SW 1271 (cell line): ENCODE results near the gene VAMP5.
"Not testable (repeated sequence)": the region's sequence is repeated elsewhere in the genome, so short reads cannot be mapped to it uniquely, and the experiment has no call there.

ENCODE experiments used
- DNase-seq, 2 experiments: peaks; one replicate each; lab custom pipeline; 2025; lab: John Stamatoyannopoulos, UW

The VAMP5 gene

DNA sequence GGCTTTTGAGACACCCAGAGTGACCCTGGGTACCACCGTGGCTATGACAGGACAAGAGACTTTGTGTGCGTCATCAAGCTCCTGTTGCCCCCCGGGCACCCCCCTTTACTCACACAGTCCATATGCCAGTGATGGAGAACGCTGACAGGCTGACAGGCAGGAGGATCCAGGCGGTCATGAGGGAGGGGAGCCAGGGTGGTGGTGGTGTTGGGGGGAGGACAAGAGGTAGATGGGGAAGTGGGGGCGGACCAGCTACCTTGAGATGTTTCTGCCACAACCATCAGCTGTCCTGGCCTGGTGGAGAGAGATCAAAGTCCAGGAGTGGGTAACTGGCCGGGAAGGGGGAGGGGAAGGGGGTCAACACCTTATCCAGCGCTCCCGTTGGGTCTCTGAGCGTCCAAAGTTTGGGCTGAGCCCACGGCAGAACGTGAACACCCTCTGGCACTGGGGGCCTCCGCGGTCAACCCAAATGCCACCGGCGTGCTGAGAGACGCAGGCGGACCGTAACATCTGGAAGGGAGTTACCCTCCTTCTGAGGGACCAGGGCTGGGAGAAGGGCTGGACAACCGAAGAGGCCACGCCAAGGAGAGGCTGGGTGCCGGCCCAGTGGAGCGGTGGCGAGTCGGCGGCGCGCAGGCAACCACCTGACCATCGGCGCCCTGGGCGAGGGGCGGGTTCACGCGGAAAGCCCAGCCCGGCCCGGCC lies 17.7 kb downstream of the VAMP5 start:
- DNase-seq, result peak in 1 of 2 experiments; percentile 40

GRCh38 chr2:85602476-85603234 lies 18.4 kb downstream of the VAMP5 start, which contains the start of gene TMEM150A:
Gene TMEM150A, minus strand, starts transcription at chr2:85602698. Its CDS starts 750 bp downstream, at chr2:85601948.
- peak; percentile 70 to 80 for DNase-seq

GRCh38 chr2:85604133-85604444 lies 19.9 kb downstream of the VAMP5 start:
- not testable (repeated sequence) for DNase-seq

DNA sequence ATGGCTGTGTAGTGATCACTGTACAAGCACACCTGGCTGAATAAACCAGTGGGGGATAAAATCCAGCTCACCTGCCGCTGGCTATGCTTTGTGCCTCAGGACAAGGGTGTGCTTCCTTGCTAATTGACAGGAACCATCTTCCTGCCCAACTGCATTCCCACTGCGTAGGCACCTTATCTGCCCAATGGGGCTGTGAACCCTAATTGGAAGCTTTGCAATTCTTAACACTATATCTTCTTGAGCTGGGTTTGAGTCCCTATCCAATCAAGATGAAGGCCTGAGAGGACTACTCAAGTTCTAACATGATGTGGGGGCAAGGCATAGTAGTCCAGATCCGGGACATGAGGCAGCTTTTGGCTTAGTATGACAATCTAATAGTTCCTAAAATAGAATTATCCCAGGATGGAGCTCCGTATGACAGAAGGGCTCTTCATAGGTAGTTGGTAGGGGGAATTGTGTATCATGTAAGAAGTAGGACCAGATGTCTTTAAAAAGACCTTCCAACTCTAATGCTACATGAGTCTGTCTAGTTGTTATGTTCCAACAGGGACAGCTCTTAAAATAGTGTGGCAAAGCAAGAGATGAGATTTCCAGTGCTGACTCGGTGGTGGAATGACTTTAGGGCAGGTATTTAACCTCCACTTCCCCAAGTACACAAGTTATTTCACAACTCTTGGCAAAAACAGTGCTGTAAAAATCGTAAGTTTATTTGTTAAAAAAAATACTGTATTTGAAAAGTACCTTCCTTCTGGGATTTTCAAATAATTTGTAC lies 20.5 kb downstream of the VAMP5 start:
- DNase-seq, result no peak

DNA sequence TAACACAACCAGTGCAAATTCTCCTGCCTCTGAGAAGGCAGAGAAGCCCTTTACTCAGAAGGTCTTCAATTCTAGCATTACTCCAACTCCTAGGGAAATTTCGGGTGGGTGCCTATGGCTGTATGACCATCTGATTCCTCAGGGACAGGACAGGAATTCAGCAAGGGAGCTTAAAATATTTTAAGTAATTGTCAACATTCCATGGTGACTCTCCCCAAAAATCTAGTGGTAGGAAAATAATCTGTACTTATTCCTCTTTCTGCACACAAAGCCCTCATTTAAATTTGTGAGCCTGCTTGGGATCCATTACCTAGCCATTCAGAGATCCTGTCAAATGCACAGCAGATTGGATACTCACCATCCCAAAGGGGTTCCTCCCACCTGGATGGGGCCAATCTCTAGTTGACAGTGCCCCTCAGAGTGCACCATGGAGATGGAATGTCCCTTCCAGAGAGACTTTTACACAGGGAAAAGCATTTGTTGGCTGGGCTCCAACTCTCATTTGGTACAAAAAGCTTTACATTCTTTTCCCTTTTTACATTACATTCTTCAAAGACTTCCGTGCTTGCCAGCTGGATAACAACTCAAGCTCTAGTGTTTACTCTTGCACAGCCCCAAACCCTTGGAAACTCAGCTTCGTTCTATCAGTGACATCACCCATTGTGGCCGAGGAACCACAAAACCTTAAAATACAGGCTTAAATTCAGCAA lies 21.3 kb downstream of the VAMP5 start:
- DNase-seq, result no peak

DNA sequence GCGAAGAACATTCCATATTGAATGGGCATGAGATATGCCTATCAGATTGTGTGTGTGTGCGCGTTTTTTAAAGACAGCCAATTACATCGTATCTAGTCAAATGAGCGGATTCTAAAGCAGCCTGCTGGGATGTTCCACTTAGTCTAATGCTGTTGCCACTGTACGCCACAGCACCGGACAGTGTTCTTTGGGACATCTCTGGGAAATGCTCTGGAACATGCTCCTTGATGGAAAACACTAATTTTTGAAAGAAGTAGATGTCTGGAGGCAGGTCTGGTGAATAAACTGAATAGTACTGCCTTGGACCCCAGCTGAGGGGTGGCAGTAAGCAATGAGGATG lies 21.9 kb downstream of the VAMP5 start:
- DNase-seq, result no peak

GRCh38 chr2:85607268-85608215 lies 23.3 kb downstream of the VAMP5 start:
- no peak for DNase-seq

DNA sequence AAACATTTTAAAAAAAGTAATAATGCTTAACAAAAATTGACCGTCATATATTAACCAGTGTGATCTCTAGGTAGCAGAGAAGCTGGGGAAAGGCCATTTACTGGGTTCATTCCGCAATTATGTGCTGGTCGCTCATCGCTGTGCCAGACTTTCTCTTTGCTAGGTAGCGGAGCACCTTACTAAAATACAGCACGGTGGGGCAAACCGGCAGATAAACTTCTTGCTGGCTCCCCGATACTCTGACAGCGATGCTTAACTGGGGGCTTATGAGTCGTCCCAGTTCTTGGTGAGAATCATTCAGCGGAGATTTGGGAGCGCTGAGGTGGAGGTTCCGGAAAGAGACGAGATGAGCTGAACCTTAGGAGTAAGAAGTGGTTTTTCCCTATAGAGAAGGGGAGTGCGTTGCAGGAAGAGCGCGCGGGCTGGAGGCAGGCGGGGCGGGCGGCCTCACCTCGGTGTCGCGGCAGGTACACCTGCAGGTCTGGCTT lies 27.0 kb downstream of the VAMP5 start:
- DNase-seq, result no peak

DNA sequence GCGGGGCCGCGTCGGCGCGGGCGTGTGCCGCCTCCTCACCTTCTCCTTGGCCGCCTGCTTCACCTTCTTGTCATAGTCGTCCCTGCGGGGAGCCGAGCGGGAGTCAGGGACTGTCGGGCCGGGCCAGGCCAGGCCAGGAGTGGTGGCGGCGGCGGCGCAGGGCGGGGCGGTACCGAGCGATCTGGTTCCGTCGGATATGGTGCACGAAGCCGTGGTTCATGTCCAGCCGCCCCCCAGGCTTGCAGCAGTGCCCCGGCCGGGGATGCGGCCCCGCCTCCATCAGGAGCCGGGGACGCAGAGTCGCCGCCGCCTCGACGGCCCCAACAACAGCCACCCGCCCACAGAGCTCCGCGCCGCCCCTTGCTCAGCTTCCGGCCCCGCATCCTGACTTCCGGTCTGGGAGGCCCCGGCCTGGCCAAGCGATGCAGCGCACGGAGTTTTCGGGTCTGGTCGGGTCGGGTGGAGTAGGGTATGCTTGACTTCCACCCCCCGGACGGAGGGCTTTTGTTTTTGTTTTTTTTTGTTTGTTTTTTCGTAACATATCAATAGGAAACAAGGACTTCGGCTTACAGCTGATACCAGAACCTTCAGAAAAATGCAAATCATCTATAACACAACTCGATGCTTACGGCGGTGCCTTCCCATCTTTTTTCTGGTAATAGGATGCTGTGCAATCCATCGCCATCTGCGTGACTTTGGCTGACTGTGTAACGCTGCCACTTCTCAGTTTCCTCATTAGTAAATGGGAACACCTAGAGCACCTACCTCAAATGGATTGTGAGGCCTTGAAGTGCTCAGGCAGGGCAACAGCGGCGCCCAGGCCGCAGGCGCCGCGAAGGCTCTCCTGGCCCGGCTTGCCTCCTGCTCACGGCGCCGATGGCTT lies 27.7 kb downstream of the VAMP5 start, which contains the start of gene C2orf68:
Gene C2orf68, minus strand, starts transcription at position 362 of the 883 bp plus-strand sequence. Its CDS starts 82 bp downstream, at position 280.
- peak; percentile 78 to 88 for DNase-seq

- DNase-seq, result no peak
Measured at GRCh38 chr2:85613717-85614515, 29.7 kb downstream of the VAMP5 start.

- DNase-seq, result not testable (repeated sequence)
Measured at GRCh38 chr2:85614757-85615156, 30.5 kb downstream of the VAMP5 start.

DNA sequence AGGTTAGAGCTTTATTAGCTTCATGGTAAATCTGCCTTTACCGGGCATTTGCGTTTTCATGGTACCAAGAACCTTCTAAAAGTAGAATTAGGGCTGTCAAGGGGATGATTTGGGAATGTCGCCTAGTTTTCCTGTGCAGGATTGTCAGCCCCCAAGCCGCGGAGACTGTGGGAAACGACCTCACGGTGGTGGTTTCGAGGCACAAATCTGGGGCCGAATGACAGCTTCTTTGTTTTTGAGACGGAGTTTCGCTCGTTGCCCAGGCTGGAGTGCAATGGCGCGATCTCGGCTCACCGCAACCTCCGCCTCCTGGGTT lies 31.1 kb downstream of the VAMP5 start:
- DNase-seq, result no peak

DNA sequence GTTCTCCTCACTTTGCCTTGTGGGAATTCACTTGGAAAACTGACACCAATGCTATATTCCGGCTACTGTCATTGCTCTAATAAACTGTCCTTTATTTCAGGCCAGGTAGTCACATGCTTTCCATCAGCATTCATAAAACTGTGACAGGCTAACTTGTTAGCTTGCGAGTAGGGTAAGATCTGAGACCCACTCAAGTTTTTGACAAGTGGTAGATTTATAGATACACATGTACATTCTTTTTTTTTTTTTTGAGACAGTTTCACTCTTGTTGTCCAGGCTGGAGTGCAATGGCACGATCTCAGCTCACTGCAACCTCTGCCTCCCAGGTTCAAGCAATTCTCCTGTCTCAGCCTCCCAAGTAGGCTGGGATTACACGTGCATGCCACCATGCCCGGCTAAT lies 33.5 kb downstream of the VAMP5 start:
- not testable (repeated sequence) for DNase-seq

DNA sequence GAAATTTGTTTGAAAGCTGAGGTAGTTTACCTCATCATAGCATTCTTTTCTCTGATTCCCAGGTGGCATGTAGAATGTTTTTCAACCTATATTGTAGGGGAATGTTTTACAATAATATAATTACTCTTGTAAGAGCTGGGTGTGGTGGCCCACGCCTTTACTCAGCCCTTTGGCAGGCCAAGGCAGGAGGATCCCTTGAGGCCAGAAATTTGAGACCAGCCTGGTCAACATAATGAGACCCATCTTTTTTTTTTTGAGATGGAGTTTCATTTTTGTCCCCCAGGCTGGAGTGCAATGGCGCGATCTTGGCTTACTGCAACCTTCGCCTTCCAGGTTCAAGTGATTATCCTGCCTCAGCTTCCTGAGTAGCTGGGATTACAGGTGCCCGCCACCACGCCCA lies 35.4 kb downstream of the VAMP5 start:
- DNase-seq, result no peak

DNA sequence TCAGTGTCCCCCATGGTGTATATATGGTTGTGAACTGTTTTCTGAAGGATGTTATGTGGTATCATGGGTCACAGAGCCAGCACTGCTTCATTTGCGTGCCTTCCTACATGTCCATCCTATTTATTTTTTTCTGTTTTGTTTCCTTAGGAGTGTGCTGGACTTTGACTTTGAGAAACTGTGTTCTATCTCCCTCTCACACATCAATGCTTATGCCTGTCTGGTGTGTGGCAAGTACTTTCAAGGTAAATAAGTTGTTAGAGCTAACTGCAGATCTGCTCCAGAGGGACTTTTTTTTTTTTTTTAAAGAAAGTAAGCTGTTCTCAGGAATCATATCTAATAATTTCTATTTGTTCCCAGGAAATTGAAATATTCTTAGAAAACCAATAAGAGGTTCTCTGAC lies 37.1 kb downstream of the VAMP5 start:
- no peak for DNase-seq

DNA sequence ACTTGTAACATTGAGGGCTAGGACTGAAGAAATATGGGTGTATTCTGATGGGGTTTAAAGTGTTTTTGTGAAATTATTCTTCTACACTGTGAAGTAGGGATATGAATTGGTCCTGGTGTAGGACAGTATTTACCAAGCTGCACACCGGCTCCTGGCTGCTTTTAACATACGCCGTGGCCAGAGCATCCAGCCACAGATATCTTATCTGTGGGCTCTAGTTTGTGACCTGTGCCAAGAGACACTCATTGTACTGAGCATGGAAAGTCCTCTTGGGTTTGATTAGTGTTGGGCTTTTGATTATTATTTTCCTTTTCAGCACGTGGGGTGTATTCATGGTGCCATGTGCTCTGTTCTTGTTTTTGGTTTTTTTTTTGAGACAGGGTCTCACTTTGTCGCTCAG lies 39.8 kb downstream of the VAMP5 start:
- DNase-seq, result no peak

DNA sequence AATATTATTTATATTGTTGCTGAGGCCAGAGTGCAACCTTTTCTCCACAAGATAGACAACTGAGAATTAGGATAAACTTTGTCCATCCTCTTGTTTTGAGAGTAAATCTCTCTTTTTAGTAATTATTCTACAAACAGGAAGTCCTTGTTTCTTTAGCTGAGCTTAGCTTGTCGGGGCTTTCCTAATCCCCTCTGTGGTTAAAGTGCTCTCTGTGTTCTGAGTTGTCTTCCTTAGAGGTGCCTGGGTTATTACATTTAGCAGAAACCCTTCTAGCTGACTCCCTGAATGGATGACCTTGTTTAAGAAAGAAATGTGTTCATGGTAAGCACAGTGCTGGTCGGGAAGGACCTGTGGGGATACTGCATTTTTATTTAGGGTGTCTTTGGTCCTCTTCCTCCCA lies 44.4 kb downstream of the VAMP5 start:
- no peak for DNase-seq

DNA sequence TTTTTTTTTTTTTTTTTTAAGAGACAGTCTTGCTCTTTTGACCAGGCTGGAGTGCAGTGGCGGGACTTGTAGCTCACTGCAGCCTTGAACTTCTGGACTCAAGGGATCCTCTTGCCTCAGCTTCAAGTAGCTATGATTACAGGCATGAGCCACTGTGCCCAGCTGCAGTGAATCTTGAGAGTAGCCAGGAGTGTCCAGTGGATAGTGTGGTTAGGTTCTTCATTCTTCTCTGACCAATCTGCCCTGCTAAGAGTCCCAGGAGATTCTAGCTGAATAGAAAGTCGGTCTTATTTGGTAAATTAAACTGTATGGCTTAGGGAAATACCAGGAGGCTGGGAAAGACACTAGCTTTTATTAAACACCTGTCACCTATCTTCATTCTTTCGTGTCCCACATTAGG lies 47.1 kb downstream of the VAMP5 start:
- DNase-seq, result no peak

DNA sequence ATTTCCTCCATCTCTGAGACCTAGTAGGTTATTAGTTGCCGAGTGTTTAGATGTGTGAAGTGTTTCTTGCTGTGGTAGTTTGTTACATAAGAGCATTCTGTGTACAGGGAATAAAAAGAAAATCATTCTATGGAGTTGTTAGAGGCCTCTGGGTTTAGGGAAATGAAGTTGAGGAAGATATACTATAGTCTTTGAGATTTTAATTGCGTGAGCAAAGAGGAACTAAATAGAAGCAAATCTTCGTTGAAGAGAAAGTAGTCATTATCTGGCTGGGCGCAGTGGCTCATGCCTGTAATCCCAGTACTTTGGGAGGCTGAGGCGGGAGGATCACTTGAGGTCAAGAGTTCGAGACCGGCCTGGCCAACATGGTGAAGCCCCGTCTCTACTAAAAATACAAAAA lies 50.8 kb downstream of the VAMP5 start:
- no peak for DNase-seq
